Measurements from ENCODE around the gene CFAP46. TPM values are rescaled to one million over a fixed set of nuclear protein-coding genes. Genes with fewer than 3 reads are reported as not detected.

CFAP46 gene
- total and polyA plus RNA-seq, 10 of the 15 experiments (the other 5 are each of a cell fraction or from before 2014, with no cell fraction given), result 0.01 to 0.18 (median 0.03) TPM; not detected in 7

DNA sequence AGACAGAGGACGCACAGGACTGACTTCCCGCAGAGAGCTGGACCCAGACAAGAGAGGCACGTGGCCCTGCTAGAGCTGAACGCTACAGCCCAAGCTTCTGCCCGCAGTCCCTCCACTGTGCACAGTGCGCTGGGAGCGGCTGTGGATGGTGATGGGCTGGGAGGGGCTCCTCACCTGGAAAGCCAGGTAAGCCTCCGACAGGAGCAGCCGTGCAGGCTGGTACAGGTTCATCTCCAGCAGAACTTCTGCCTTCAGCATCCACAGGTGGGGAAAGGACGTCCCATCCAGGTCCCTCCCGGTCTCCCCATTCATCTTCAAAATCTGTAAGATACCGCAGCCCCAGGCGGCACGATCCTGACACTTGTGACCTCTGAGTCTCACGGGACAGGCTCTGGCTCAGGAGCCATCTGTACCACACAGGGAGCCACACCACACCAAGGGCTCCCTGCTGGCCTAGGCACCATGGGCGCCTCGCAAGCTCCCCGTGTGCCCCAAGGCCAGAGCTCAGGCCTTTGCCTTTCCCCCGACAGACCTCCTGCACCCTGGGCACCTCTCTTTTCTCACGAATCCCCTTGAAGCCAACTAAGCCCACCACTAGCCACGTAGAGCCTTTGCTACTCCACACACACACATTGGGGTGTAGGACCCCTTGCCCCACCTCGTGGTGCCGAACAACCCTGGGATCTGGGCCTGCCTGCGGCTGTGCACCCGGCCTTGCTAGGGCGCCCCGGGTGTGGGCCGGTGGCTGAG is 76.3 kb downstream of the CFAP46 start:
- CTCF ChIA-PET, result no interaction called here
- DNase-seq (ENCODE audit: low read depth, low spot score) (no peak), ATAC-seq (no peak), FAIRE-seq (no peak)
- no peaks in the 10 kb centered on the region for H4K20me1 ChIP-seq (ENCODE audit: control insufficient read depth, insufficient read depth)
- POLR2A ChIA-PET, result no interaction called here
- no peak overlapping the region for H2AFZ ChIP-seq (ENCODE audit: control insufficient read depth, low read depth, low read length)
- no peak overlapping the region for H3K9ac ChIP-seq (ENCODE audit: control insufficient read depth, insufficient read depth, low read length)
- TF ChIP-seq, protein P1, sequence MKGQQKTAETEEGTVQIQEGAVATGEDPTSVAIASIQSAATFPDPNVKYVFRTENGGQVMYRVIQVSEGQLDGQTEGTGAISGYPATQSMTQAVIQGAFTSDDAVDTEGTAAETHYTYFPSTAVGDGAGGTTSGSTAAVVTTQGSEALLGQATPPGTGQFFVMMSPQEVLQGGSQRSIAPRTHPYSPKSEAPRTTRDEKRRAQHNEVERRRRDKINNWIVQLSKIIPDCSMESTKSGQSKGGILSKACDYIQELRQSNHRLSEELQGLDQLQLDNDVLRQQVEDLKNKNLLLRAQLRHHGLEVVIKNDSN (IDR thresholded peaks at IDR 0.05; ENCODE audit: borderline replicate concordance, extremely low read length, insufficient read depth, low read depth, low read length), result no peak
- TF ChIP-seq CHD2 (IDR thresholded peaks at IDR 0.05; ENCODE audit: borderline replicate concordance, low read depth, low read length), result no peak
- no peak for TF ChIP-seq POU2F2 (IDR thresholded peaks at IDR 0.05; ENCODE audit: borderline replicate concordance, low read depth, low read length)
- no peak for TF ChIP-seq HDAC2 (IDR thresholded peaks at IDR 0.05)
- no peak for TF ChIP-seq RBBP5 (conservative IDR thresholded peaks at IDR 0.05)
- TF ChIP-seq GATAD2B (conservative IDR thresholded peaks at IDR 0.05; ENCODE audit: low read depth), result no peak
- SMC1A ChIA-PET (ENCODE audit: uncharacterized antibody, unreplicated experiment), result no interaction called here
- in situ Hi-C loops (cut with MboI), result no loop called here
- no peak overlapping the region for H3K4me2 ChIP-seq (ENCODE audit: control insufficient read depth, insufficient read depth)
- no peaks in the 10 kb centered on the region for H3K9me3 ChIP-seq (replicated peaks; ENCODE audit: control insufficient read depth, insufficient read depth, low read length)
- 50% methylated on average over 28 of the region's 28 CpGs for WGBS (ENCODE audit: insufficient coverage, insufficient replicate concordance, low lambda C conversion rate, missing lambda C conversion rate)
- BruUV-seq (replicated peaks), result no TSS peak
- RAD21 ChIA-PET (ENCODE audit: unreplicated experiment), result no interaction called here
- no peak overlapping the region for H3K27ac ChIP-seq (ENCODE audit: control insufficient read depth, insufficient read depth)
- no peak overlapping the region for H3K4me3 ChIP-seq
- no peaks in the 10 kb centered on the region for H3K4me1 ChIP-seq (ENCODE audit: control insufficient read depth, insufficient read depth, low read length)
- no peaks in the 10 kb centered on the region for H3K27me3 ChIP-seq (replicated peaks in 1 of 2; ENCODE audit: control insufficient read depth in 2 of 2, insufficient read depth in 2 of 2, low read length in 1 of 2)
- intact Hi-C loops (cut with micrococcal nuclease; ENCODE audit: unreplicated experiment), result no loop called here
- H3K36me3 ChIP-seq (ENCODE audit: control insufficient read depth in 2 of 2, insufficient read depth in 2 of 2, low read length in 1 of 2), result no peaks in the 10 kb centered on the region
- H3K79me2 ChIP-seq (ENCODE audit: control insufficient read depth, insufficient read depth, low read length), result no peaks in the 10 kb centered on the region

DNA sequence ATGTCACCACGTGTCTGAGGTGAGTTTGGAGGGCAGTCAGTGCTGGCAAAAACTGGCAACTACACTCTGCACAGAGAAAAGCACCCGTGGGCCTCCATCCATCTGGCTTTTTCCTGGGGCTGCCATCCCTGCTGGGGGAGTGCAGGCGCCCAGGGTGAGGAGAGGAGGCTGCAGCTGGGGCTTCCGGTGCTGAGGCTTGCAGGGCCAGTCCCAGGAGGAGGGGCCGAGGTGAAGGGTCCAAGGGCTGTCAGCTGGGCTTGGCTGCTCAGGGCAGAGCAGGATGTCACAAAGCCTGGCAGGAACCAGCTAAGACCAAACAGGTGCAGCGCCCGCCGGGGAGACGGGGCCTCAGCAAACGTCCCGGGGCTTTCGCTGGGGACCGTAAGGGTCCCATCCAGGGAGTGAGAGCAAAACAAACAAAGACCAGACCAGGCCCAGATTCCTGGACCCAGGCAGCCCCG is 77.2 kb downstream of the CFAP46 start:
- Histone ChIP-seq H3K36me3 (ENCODE audit: control insufficient read depth in 2 of 2, insufficient read depth in 2 of 2, low read length in 1 of 2) (no peaks in the 10 kb centered on the region), H3K4me1 (ENCODE audit: control insufficient read depth, insufficient read depth, low read length) (no peaks in the 10 kb centered on the region), H2AFZ (ENCODE audit: control insufficient read depth, low read depth, low read length) (no peak overlapping the region), H4K20me1 (ENCODE audit: control insufficient read depth, insufficient read depth) (no peaks in the 10 kb centered on the region), H3K27ac (ENCODE audit: control insufficient read depth, insufficient read depth) (no peak overlapping the region), H3K79me2 (ENCODE audit: control insufficient read depth, insufficient read depth, low read length) (no peaks in the 10 kb centered on the region), H3K4me2 (ENCODE audit: control insufficient read depth, insufficient read depth) (no peak overlapping the region), H3K27me3 (replicated peaks in 1 of 2; ENCODE audit: control insufficient read depth in 2 of 2, insufficient read depth in 2 of 2, low read length in 1 of 2) (no peaks in the 10 kb centered on the region), H3K9ac (ENCODE audit: control insufficient read depth, insufficient read depth, low read length) (no peak overlapping the region), H3K9me3 (replicated peaks; ENCODE audit: control insufficient read depth, insufficient read depth, low read length) (no peaks in the 10 kb centered on the region), H3K4me3 (no peak overlapping the region)
- SMC1A ChIA-PET (ENCODE audit: uncharacterized antibody, unreplicated experiment), result no interaction called here
- FAIRE-seq, result no peak
- no TSS peak for BruUV-seq (replicated peaks)
- RAD21 ChIA-PET (ENCODE audit: unreplicated experiment), result no interaction called here
- WGBS (ENCODE audit: insufficient coverage, insufficient replicate concordance, low lambda C conversion rate, missing lambda C conversion rate), result 37% methylated on average over 14 of the region's 14 CpGs
- POLR2A ChIA-PET, result no interaction called here
- intact Hi-C loops (cut with micrococcal nuclease; ENCODE audit: unreplicated experiment), result no loop called here
- DNase-seq (ENCODE audit: low read depth, low spot score), result no peak
- no peak for ATAC-seq
- in situ Hi-C loops (cut with MboI), result no loop called here
- CTCF ChIA-PET, result no interaction called here
- TF ChIP-seq, protein P2, sequence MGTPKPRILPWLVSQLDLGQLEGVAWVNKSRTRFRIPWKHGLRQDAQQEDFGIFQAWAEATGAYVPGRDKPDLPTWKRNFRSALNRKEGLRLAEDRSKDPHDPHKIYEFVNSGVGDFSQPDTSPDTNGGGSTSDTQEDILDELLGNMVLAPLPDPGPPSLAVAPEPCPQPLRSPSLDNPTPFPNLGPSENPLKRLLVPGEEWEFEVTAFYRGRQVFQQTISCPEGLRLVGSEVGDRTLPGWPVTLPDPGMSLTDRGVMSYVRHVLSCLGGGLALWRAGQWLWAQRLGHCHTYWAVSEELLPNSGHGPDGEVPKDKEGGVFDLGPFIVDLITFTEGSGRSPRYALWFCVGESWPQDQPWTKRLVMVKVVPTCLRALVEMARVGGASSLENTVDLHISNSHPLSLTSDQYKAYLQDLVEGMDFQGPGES (IDR thresholded peaks at IDR 0.05), result no peak
- no peak for TF ChIP-seq BHLHE40 (IDR thresholded peaks at IDR 0.05; ENCODE audit: borderline replicate concordance in 1 of 2, low read depth in 2 of 2, low read length in 1 of 2)
- TF ChIP-seq ASH2L (IDR thresholded peaks at IDR 0.05; ENCODE audit: borderline replicate concordance, low read depth), result no peak
- no peak for TF ChIP-seq EGR1 (IDR thresholded peaks at IDR 0.05; ENCODE audit: borderline replicate concordance in 1 of 2, low read depth in 2 of 2, low read length in 2 of 2)
- no peak for TF ChIP-seq TCF3 (IDR thresholded peaks at IDR 0.05; ENCODE audit: borderline replicate concordance, insufficient read depth, low read depth, low read length)
- no peak for TF ChIP-seq POLR2AphosphoS2 (IDR thresholded peaks at IDR 0.05; ENCODE audit: low read depth, low read length)
- TF ChIP-seq POLR2AphosphoS5 (IDR thresholded peaks at IDR 0.05; ENCODE audit: low read length), result no peak
- TF ChIP-seq RAD51 (IDR thresholded peaks at IDR 0.05), result no peak
- TF ChIP-seq RUNX3 (IDR thresholded peaks at IDR 0.05; ENCODE audit: low read length), result no peak
- no peak for TF ChIP-seq PAX8 (IDR thresholded peaks at IDR 0.05)
- no peak for TF ChIP-seq ETV6 (conservative IDR thresholded peaks at IDR 0.05 in 1 of 2, IDR thresholded peaks at IDR 0.05 in 1 of 2; ENCODE audit: borderline replicate concordance in 1 of 2, low read depth in 1 of 2)
